Naive thymus-derived CD8-positive, alpha-beta T cell (primary cell): ENCODE measurements around the gene RIMBP2. TPM values are rescaled to one million over a fixed set of nuclear protein-coding genes. Genes with fewer than 3 reads are reported as not detected.

Experiments used
- ATAC-seq, 2 donors: fragments of 150-1000 bp; cut with Tn5 transposase in 1 of 2; sonication (Bioruptor Pico), chemical (Tn5 transposase) in 1 of 2; 1 replicate in 1 of 2; 2 replicates in 1 of 2; pipeline ENCODE4 v1.10.0; 2021; ENCODE audit warnings: mild to moderate bottlenecking in 2 of 2, moderate library complexity in 2 of 2
- POLR2A ChIA-PET: fragments of 350-600 bp; sonication (Branson Sonifier 250); formaldehyde crosslinking; loops from one replicate; lab custom pipeline; 2021; ENCODE audit warnings: antibody characterized with exemption; lab: Charles Lee
- DNase-seq, 10 donors: peaks; one replicate each; pipeline versions ENCODE4 v3.0.0 to v3.0.0-alpha.2; 2020 to 2022
- H3K27ac Mint-ChIP-seq, 10 donors: one replicate each; pipeline ENCODE4 v1.8.0; 2020 to 2022; ENCODE audit warnings: mild to moderate bottlenecking in 10 of 10, mixed read lengths in 10 of 10, moderate library complexity in 4 of 10, inconsistent platforms in 1 of 10
- H3K27me3 Mint-ChIP-seq, 5 donors: one replicate each; pipeline ENCODE4 v1.8.0; 2021 to 2022; ENCODE audit warnings: mixed read lengths in 5 of 5
- H3K36me3 Mint-ChIP-seq, 3 donors: one replicate each; pipeline ENCODE4 v1.8.0; 2020 to 2022; ENCODE audit warnings: mixed read lengths in 3 of 3, mild to moderate bottlenecking in 2 of 3, inconsistent platforms in 1 of 3
- H3K4me1 Mint-ChIP-seq, 4 donors: one replicate each; pipeline ENCODE4 v1.8.0; 2021 to 2022; ENCODE audit warnings: mixed read lengths in 4 of 4
- H3K4me3 Mint-ChIP-seq, 10 donors: one replicate each; pipeline ENCODE4 v1.8.0; 2020 to 2022; ENCODE audit warnings: mild to moderate bottlenecking in 10 of 10, mixed read lengths in 10 of 10, moderate library complexity in 6 of 10, inconsistent platforms in 1 of 10
- H3K9me3 Mint-ChIP-seq, 9 donors: one replicate each; pipeline ENCODE4 v1.8.0; 2020 to 2022; ENCODE audit warnings: mixed read lengths in 9 of 9, mild to moderate bottlenecking in 3 of 9, inconsistent platforms in 1 of 9, moderate library complexity in 1 of 9
- polyA plus RNA-seq, 3 donors: library from polyadenylated mRNA; unstranded; fragments of 300-500 nt; fragmentation: Illumina TruSeq; gene quantifications; one replicate each; pipeline ENCODE4 v1.2.3, GENCODE V29; 2021
- total RNA-seq, 8 experiments: library from RNA in 2 of 8; stranded (reverse) in 2 of 8; gene quantifications; one replicate each; pipeline ENCODE4 v1.2.3 and lab custom pipeline; 2021 to 2026

The RIMBP2 gene
- total and polyA plus RNA-seq, 5 experiments from 2014 or later = not detected

- peaks cover 4 to 39% (median 9%) of the 10 kb centered on the region in 5 donors for H3K27me3 Mint-ChIP-seq
- DNase-seq (no peak), ATAC-seq (no peak)
- no peak overlapping the region for H3K4me3 Mint-ChIP-seq
- H3K4me1 Mint-ChIP-seq = no peaks in the 10 kb centered on the region
- no peak overlapping the region for H3K27ac Mint-ChIP-seq
- peaks cover 0 to 5% (median 0%) of the 10 kb centered on the region in 3 donors for H3K36me3 Mint-ChIP-seq
- POLR2A ChIA-PET = no interaction called here
- H3K9me3 Mint-ChIP-seq = peaks cover 4 to 39% (median 24%) of the 10 kb centered on the region in 9 donors
Observed at GRCh38 chr12:130728158-130729058, 12.3 kb upstream of the RIMBP2 start.

GRCh38 chr12:130719263-130719859 is 3.3 kb upstream of the RIMBP2 start:
- H3K27ac Mint-ChIP-seq = no peak overlapping the region
- DNase-seq (no peak), ATAC-seq (no peak)
- POLR2A ChIA-PET = no interaction called here
- H3K27me3 Mint-ChIP-seq = peaks cover 16 to 75% (median 41%) of the 10 kb centered on the region in 5 donors
- H3K4me3 Mint-ChIP-seq = no peak overlapping the region
- peaks cover 6 to 44% (median 25%) of the 10 kb centered on the region in 9 donors for H3K9me3 Mint-ChIP-seq
- peaks cover 2 to 16% (median 9%) of the 10 kb centered on the region in 4 donors for H3K4me1 Mint-ChIP-seq
- H3K36me3 Mint-ChIP-seq = peaks cover 0 to 36% (median 4%) of the 10 kb centered on the region in 3 donors

- Mint-ChIP-seq H3K27me3 (peaks cover 17 to 76% (median 36%) of the 10 kb centered on the region in 5 donors), H3K9me3 (peaks cover 0 to 28% (median 10%) of the 10 kb centered on the region in 9 donors), H3K27ac (no peak overlapping the region), H3K4me3 (no peak overlapping the region), H3K36me3 (peaks cover 0 to 24% (median 1%) of the 10 kb centered on the region in 3 donors), H3K4me1 (peaks cover 2 to 23% (median 14%) of the 10 kb centered on the region in 4 donors)
- DNase-seq = no peak
- no peak for ATAC-seq
- POLR2A ChIA-PET = no interaction called here
Observed at GRCh38 chr12:130717752-130718151, 1.7 kb upstream of the RIMBP2 start.

GRCh38 chr12:130716969-130717366 is 869 bp upstream of the RIMBP2 start:
- POLR2A ChIA-PET = no interaction called here

GRCh38 chr12:130715150-130715997 is 725 bp downstream of the RIMBP2 start:
- Mint-ChIP-seq H3K9me3 (peaks cover 0 to 18% (median 0%) of the 10 kb centered on the region in 9 donors), H3K4me1 (peaks cover 2 to 24% (median 14%) of the 10 kb centered on the region in 4 donors), H3K27me3 (peaks cover 27 to 85% (median 44%) of the 10 kb centered on the region in 5 donors), H3K4me3 (peak overlapping the region in 9 of 10 donors; percentile 32 to 80 (median 68)), H3K27ac (no peak overlapping the region), H3K36me3 (peaks cover 0 to 14% (median 0%) of the 10 kb centered on the region in 3 donors)
- POLR2A ChIA-PET = no interaction called here
- DNase-seq (no peak), ATAC-seq (no peak)

More at GRCh38 chr12:130716969-130717366, 869 bp upstream of the RIMBP2 start:
- H3K27ac Mint-ChIP-seq = no peak overlapping the region
- peaks cover 0 to 20% (median 2%) of the 10 kb centered on the region in 9 donors for H3K9me3 Mint-ChIP-seq
- peaks cover 23 to 78% (median 37%) of the 10 kb centered on the region in 5 donors for H3K27me3 Mint-ChIP-seq
- H3K4me3 Mint-ChIP-seq = peak overlapping the region in 2 of 10 donors; percentile 22 to 71
- ATAC-seq (no peak), DNase-seq (no peak)
- H3K4me1 Mint-ChIP-seq = peaks cover 2 to 24% (median 14%) of the 10 kb centered on the region in 4 donors
- peaks cover 0 to 16% (median 0%) of the 10 kb centered on the region in 3 donors for H3K36me3 Mint-ChIP-seq

GRCh38 chr12:130714591-130715149 is 1.4 kb downstream of the RIMBP2 start:
- peak overlapping the region in 9 of 10 donors; percentile 32 to 80 (median 68) for H3K4me3 Mint-ChIP-seq
- POLR2A ChIA-PET = no interaction called here
- peaks cover 25 to 78% (median 48%) of the 10 kb centered on the region in 5 donors for H3K27me3 Mint-ChIP-seq
- peaks cover 0 to 14% (median 0%) of the 10 kb centered on the region in 9 donors for H3K9me3 Mint-ChIP-seq
- no peak overlapping the region for H3K27ac Mint-ChIP-seq
- H3K4me1 Mint-ChIP-seq = peaks cover 2 to 24% (median 14%) of the 10 kb centered on the region in 4 donors
- H3K36me3 Mint-ChIP-seq = peaks cover 0 to 14% (median 0%) of the 10 kb centered on the region in 3 donors
- DNase-seq (no peak), ATAC-seq (no peak)

GRCh38 chr12:130714091-130714590 is 2.0 kb downstream of the RIMBP2 start:
- Mint-ChIP-seq H3K9me3 (peaks cover 0 to 14% (median 0%) of the 10 kb centered on the region in 9 donors), H3K4me1 (peaks cover 2 to 24% (median 14%) of the 10 kb centered on the region in 4 donors), H3K4me3 (peak overlapping the region in 9 of 10 donors; percentile 27 to 80 (median 48)), H3K27ac (no peak overlapping the region), H3K36me3 (peaks cover 0 to 14% (median 0%) of the 10 kb centered on the region in 3 donors), H3K27me3 (peaks cover 25 to 76% (median 51%) of the 10 kb centered on the region in 5 donors)
- POLR2A ChIA-PET = no interaction called here
- DNase-seq = no peak
- ATAC-seq = no peak

GRCh38 chr12:130713581-130713991 is 2.5 kb downstream of the RIMBP2 start:
- POLR2A ChIA-PET = no interaction called here

GRCh38 chr12:130712346-130713065 is 3.6 kb downstream of the RIMBP2 start:
- POLR2A ChIA-PET = no interaction called here
- Mint-ChIP-seq H3K4me1 (peaks cover 2 to 24% (median 14%) of the 10 kb centered on the region in 4 donors), H3K27ac (no peak overlapping the region), H3K36me3 (peaks cover 0 to 5% (median 0%) of the 10 kb centered on the region in 3 donors), H3K27me3 (peaks cover 25 to 67% (median 47%) of the 10 kb centered on the region in 5 donors), H3K9me3 (peaks cover 0 to 8% (median 0%) of the 10 kb centered on the region in 9 donors), H3K4me3 (peak overlapping the region in 6 of 10 donors; percentile 15 to 48 (median 30))
- ATAC-seq (no peak), DNase-seq (no peak)

More at GRCh38 chr12:130713581-130713991, 2.5 kb downstream of the RIMBP2 start:
- Mint-ChIP-seq H3K9me3 (peaks cover 0 to 14% (median 0%) of the 10 kb centered on the region in 9 donors), H3K4me3 (peak overlapping the region in 9 of 10 donors; percentile 27 to 80 (median 48)), H3K27ac (no peak overlapping the region), H3K27me3 (peaks cover 25 to 72% (median 51%) of the 10 kb centered on the region in 5 donors), H3K4me1 (peaks cover 2 to 24% (median 14%) of the 10 kb centered on the region in 4 donors), H3K36me3 (peaks cover 0 to 14% (median 0%) of the 10 kb centered on the region in 3 donors)
- DNase-seq = no peak
- ATAC-seq = no peak

- H3K4me3 Mint-ChIP-seq = no peak overlapping the region
- H3K9me3 Mint-ChIP-seq = peaks cover 0 to 4% (median 0%) of the 10 kb centered on the region in 9 donors
- H3K36me3 Mint-ChIP-seq = no peaks in the 10 kb centered on the region
- H3K4me1 Mint-ChIP-seq = peaks cover 2 to 24% (median 14%) of the 10 kb centered on the region in 4 donors
- POLR2A ChIA-PET = no interaction called here
- ATAC-seq (no peak), DNase-seq (no peak)
- peaks cover 24 to 68% (median 52%) of the 10 kb centered on the region in 5 donors for H3K27me3 Mint-ChIP-seq
- no peak overlapping the region for H3K27ac Mint-ChIP-seq
Observed at GRCh38 chr12:130711756-130712155, 4.3 kb downstream of the RIMBP2 start.

- ATAC-seq (no peak), DNase-seq (no peak)
- POLR2A ChIA-PET = no interaction called here
- Mint-ChIP-seq H3K27ac (no peak overlapping the region), H3K36me3 (no peaks in the 10 kb centered on the region), H3K9me3 (peaks cover 0 to 4% (median 0%) of the 10 kb centered on the region in 9 donors), H3K27me3 (peaks cover 19 to 64% (median 44%) of the 10 kb centered on the region in 5 donors), H3K4me1 (peaks cover 2 to 16% (median 10%) of the 10 kb centered on the region in 4 donors), H3K4me3 (no peak overlapping the region)
Observed at GRCh38 chr12:130710733-130711080, 5.4 kb downstream of the RIMBP2 start.
